ENCODE data around the gene WDTC1. TPM values are rescaled to one million over a fixed set of nuclear protein-coding genes. Genes with fewer than 3 reads are reported as not detected.
"Not testable (repeated sequence)": the region's sequence is repeated elsewhere in the genome, so short reads cannot be mapped to it uniquely, and the experiment has no call there.

WDTC1 gene
- total RNA-seq (2021), result 20.9 and 25.8 TPM in 2 replicates
- Bru-seq, nascent RNA, result percentile 47 among the genes with signal in this experiment
- percentile 48 among the genes with signal in this experiment for BruChase-seq, experiment 1, labeled RNA remaining after a 2-hour chase
- percentile 53 among the genes with signal in this experiment for BruChase-seq, experiment 2, labeled RNA remaining after a 6-hour chase
- long read RNA-seq, full-length matches to known transcripts, result 14 of 30 reads
- long read RNA-seq, partial matches to known transcripts, result 7 of 30 reads
- long read RNA-seq, other reads (novel, unspliced or antisense), result 9 of 30 reads

GRCh38 chr1:27234049-27234882 lies at the start of gene WDTC1:
WDTC1 (plus strand) TSS chr1:27234632; CDS start chr1:27261055, 26,423 bp downstream.
- Histone ChIP-seq H3K27ac (ENCODE audit: low read depth, low read length, poor library complexity, severe bottlenecking) (peak within 1 kb of the TSS; percentile 61), H3K27me3 (replicated peaks; ENCODE audit: insufficient read depth, low read depth, low read length, poor library complexity) (no peaks in the 10 kb centered on the region), H3K4me3 (ENCODE audit: low read depth, low read length, poor library complexity, severe bottlenecking) (peak within 1 kb of the TSS; percentile 88), H3K9me3 (ENCODE audit: low read depth, low read length, poor library complexity, severe bottlenecking) (no peaks in the 10 kb centered on the region), H3K36me3 (ENCODE audit: insufficient read depth, low read length, poor library complexity, severe bottlenecking) (no peaks in the 10 kb centered on the region), H3K4me1 (ENCODE audit: insufficient read depth, low read length, poor library complexity, severe bottlenecking) (peaks cover 7% of the 10 kb centered on the region)
- TF ChIP-seq EZH2 (IDR thresholded peaks at IDR 0.05; ENCODE audit: borderline replicate concordance, low read depth, low read length, poor library complexity, severe bottlenecking), result no peak
- ChIA-PET CTCF (interaction anchor here (0.7 kb wide), 1 partner anchor 363 kb away, joined by 3 read pairs; no protein-coding TSS in a partner anchor), POLR2A (ENCODE audit: low non-redundant PET) (interaction anchor here (0.5 to 0.6 kb wide), 2 partner anchors 265 to 1156 kb away, joined by 3 to 10 read pairs; no protein-coding TSS in a partner anchor)
- BruUV-seq (replicated peaks), result no TSS peak
- intact Hi-C loops (cut with micrococcal nuclease; ENCODE audit: unreplicated experiment), result no loop called here
- DNase-seq (ENCODE audit: low spot score), result peak; percentile 99

- POLR2A ChIA-PET (ENCODE audit: low non-redundant PET); H3K4me3 ChIP-seq (ENCODE audit: low read depth, low read length, poor library complexity, severe bottlenecking); H3K4me1 ChIP-seq (ENCODE audit: insufficient read depth, low read length, poor library complexity, severe bottlenecking); H3K27ac ChIP-seq (ENCODE audit: low read depth, low read length, poor library complexity, severe bottlenecking); H3K36me3 ChIP-seq (ENCODE audit: insufficient read depth, low read length, poor library complexity, severe bottlenecking); CTCF ChIA-PET; DNase-seq (ENCODE audit: low spot score); intact Hi-C loops (cut with micrococcal nuclease; ENCODE audit: unreplicated experiment); BruUV-seq (replicated peaks); H3K27me3 ChIP-seq (replicated peaks; ENCODE audit: insufficient read depth, low read depth, low read length, poor library complexity): not testable (repeated sequence)
- H3K9me3 ChIP-seq (ENCODE audit: low read depth, low read length, poor library complexity, severe bottlenecking), result peaks cover 21% of the 10 kb centered on the region
These were observed 49.8 kb upstream of the WDTC1 start for GRCh38 chr1:27184665-27185064.

GRCh38 chr1:27192039-27192529 lies 42.3 kb upstream of the WDTC1 start:
- ChIA-PET CTCF (no interaction called here), POLR2A (ENCODE audit: low non-redundant PET) (no interaction called here)
- no peak overlapping the region for H3K4me3 ChIP-seq (ENCODE audit: low read depth, low read length, poor library complexity, severe bottlenecking)
- no peaks in the 10 kb centered on the region for H3K36me3 ChIP-seq (ENCODE audit: insufficient read depth, low read length, poor library complexity, severe bottlenecking)
- no peaks in the 10 kb centered on the region for H3K4me1 ChIP-seq (ENCODE audit: insufficient read depth, low read length, poor library complexity, severe bottlenecking)
- intact Hi-C loops (cut with micrococcal nuclease; ENCODE audit: unreplicated experiment), result loop anchor here (10.0 kb wide), 1 partner anchor 147 kb away; no protein-coding TSS in a partner anchor
- no peak overlapping the region for H3K27ac ChIP-seq (ENCODE audit: low read depth, low read length, poor library complexity, severe bottlenecking)
- H3K27me3 ChIP-seq (replicated peaks; ENCODE audit: insufficient read depth, low read depth, low read length, poor library complexity), result no peaks in the 10 kb centered on the region
- no peak for DNase-seq (ENCODE audit: low spot score)
- no TSS peak for BruUV-seq (replicated peaks)
- H3K9me3 ChIP-seq (ENCODE audit: low read depth, low read length, poor library complexity, severe bottlenecking), result no peaks in the 10 kb centered on the region
- TF ChIP-seq EZH2 (IDR thresholded peaks at IDR 0.05; ENCODE audit: borderline replicate concordance, low read depth, low read length, poor library complexity, severe bottlenecking) (no peak), CTCF (conservative IDR thresholded peaks at IDR 0.05; ENCODE audit: low read depth, low read length) (no peak)

- intact Hi-C loops (cut with micrococcal nuclease; ENCODE audit: unreplicated experiment), result loop anchor here (10.0 kb wide), 1 partner anchor 148 kb away; no protein-coding TSS in a partner anchor
- Histone ChIP-seq H3K4me1 (ENCODE audit: insufficient read depth, low read length, poor library complexity, severe bottlenecking) (no peaks in the 10 kb centered on the region), H3K27ac (ENCODE audit: low read depth, low read length, poor library complexity, severe bottlenecking) (no peak overlapping the region), H3K27me3 (replicated peaks; ENCODE audit: insufficient read depth, low read depth, low read length, poor library complexity) (no peaks in the 10 kb centered on the region), H3K9me3 (ENCODE audit: low read depth, low read length, poor library complexity, severe bottlenecking) (no peaks in the 10 kb centered on the region), H3K4me3 (ENCODE audit: low read depth, low read length, poor library complexity, severe bottlenecking) (no peak overlapping the region), H3K36me3 (ENCODE audit: insufficient read depth, low read length, poor library complexity, severe bottlenecking) (no peaks in the 10 kb centered on the region)
- no peak for DNase-seq (ENCODE audit: low spot score)
- ChIA-PET CTCF (no interaction called here), POLR2A (ENCODE audit: low non-redundant PET) (no interaction called here)
- no TSS peak for BruUV-seq (replicated peaks)
- TF ChIP-seq CTCF (conservative IDR thresholded peaks at IDR 0.05; ENCODE audit: low read depth, low read length), result no peak
These were observed 41.2 kb upstream of the WDTC1 start for GRCh38 chr1:27193194-27193593.

Data from A673 (cell line).